B cell (primary cell): ENCODE results near the gene RNF167. TPM values are rescaled to one million over a fixed set of nuclear protein-coding genes. Genes with fewer than 3 reads are reported as not detected.

Experiments used
- ATAC-seq: fragments of 200-7000 bp; cut with Tn5 transposase; one replicate; pipeline ENCODE4 v1.10.0; 2021; ENCODE audit warnings: low read depth, mild to moderate bottlenecking, moderate number of reproducible peaks, moderate library complexity
- CTCF ChIA-PET: fragments of 350-600 bp; sonication (Branson Sonifier 250); formaldehyde crosslinking; loops from one replicate; lab custom pipeline; 2021; ENCODE audit warnings: antibody characterized with exemption, inconsistent platforms; lab: Charles Lee
- POLR2A ChIA-PET: fragments of 350-600 bp; sonication (Branson Sonifier 250); formaldehyde crosslinking; loops from one replicate; lab custom pipeline; 2021; ENCODE audit warnings: antibody characterized with exemption; lab: Charles Lee
- DNase-seq: peaks from one replicate; pipeline ENCODE4 v3.0.0; 2013
- H2AFZ ChIP-seq: 2 replicates; pipeline ENCODE4 v1.6.1; 2012; ENCODE audit warnings: mild to moderate bottlenecking, low read depth, low read length; ENCODE audit not compliant: insufficient read depth, poor library complexity, severe bottlenecking
- H3K27ac ChIP-seq, 2 donors: 1 replicate in 1 of 2; 2 replicates in 1 of 2; pipeline ENCODE4 v1.5.1; 2012 to 2013; ENCODE audit warnings: low read length in 2 of 2, mild to moderate bottlenecking in 2 of 2, moderate library complexity in 1 of 2
- H3K27me3 ChIP-seq, 4 experiments: fragments of 200-600 bp in 1 of 4; sonication (generic) in 1 of 4; replicated peaks in 1 of 4; 1 replicate in 2 of 4; 2 replicates in 2 of 4; pipeline versions ENCODE4 v1.6.1 to v1.7.0; 2013 to 2016; ENCODE audit warnings: low read length in 3 of 4, mild to moderate bottlenecking in 2 of 4, mixed read lengths in 1 of 4, moderate library complexity in 1 of 4; ENCODE audit not compliant: insufficient read depth in 4 of 4, control insufficient read depth in 3 of 4; ENCODE audit errors: control extremely low read depth in 1 of 4
- H3K36me3 ChIP-seq, 2 experiments: replicated peaks in 1 of 2; 1 replicate in 1 of 2; 2 replicates in 1 of 2; pipeline versions ENCODE4 v1.6.1 to v1.7.1; 2013; ENCODE audit warnings: low read length in 1 of 2; ENCODE audit not compliant: insufficient read depth in 2 of 2, control insufficient read depth in 1 of 2; ENCODE audit errors: control extremely low read depth in 1 of 2, extremely low read depth in 1 of 2
- H3K4me1 ChIP-seq, 2 donors: fragments of 200-600 bp in 1 of 2; sonication (generic) in 1 of 2; 1 replicate in 1 of 2; 2 replicates in 1 of 2; pipeline versions ENCODE4 v1.5.1 to v1.6.1; 2013 to 2017; ENCODE audit warnings: low read length in 2 of 2; ENCODE audit not compliant: control insufficient read depth in 2 of 2, insufficient read depth in 2 of 2
- H3K4me2 ChIP-seq: replicated peaks from 2 replicates; pipeline ENCODE3; 2012; ENCODE audit warnings: mild to moderate bottlenecking, low read depth, low read length; ENCODE audit not compliant: poor library complexity, severe bottlenecking
- H3K4me3 ChIP-seq, 5 experiments: fragments of 200-600 bp in 1 of 5; sonication (generic) in 1 of 5; 1 replicate in 3 of 5; 2 replicates in 2 of 5; pipeline versions ENCODE4 v1.5.1 to v1.7.0; 2011 to 2016; ENCODE audit warnings: low read length in 4 of 5, mild to moderate bottlenecking in 4 of 5, low read depth in 2 of 5, control low read depth in 1 of 5, moderate library complexity in 1 of 5; ENCODE audit not compliant: insufficient read depth in 1 of 5; ENCODE audit errors: control extremely low read depth in 1 of 5, extremely low read depth in 1 of 5
- H3K79me2 ChIP-seq: fragments of 200-600 bp; sonication (generic); one replicate; pipeline ENCODE4 v1.6.0; 2016; ENCODE audit warnings: low read length; ENCODE audit not compliant: control insufficient read depth, insufficient read depth
- H3K9ac ChIP-seq: fragments of 200-600 bp; sonication (generic); 2 replicates; pipeline ENCODE4 v1.6.1; 2017; ENCODE audit warnings: mild to moderate bottlenecking, low read length, moderate library complexity
- H3K9me3 ChIP-seq, 3 donors: one replicate each; pipeline versions ENCODE4 v1.6.1 to v1.7.1; 2013; ENCODE audit warnings: low read length in 2 of 3; ENCODE audit not compliant: control insufficient read depth in 2 of 3, insufficient read depth in 1 of 3; ENCODE audit errors: control extremely low read depth in 1 of 3
- H4K20me1 ChIP-seq: 2 replicates; pipeline ENCODE4 v1.6.0; 2012; ENCODE audit warnings: mild to moderate bottlenecking, low read length; ENCODE audit not compliant: insufficient read depth, control insufficient read depth, poor library complexity, severe bottlenecking
- H3K27ac Mint-ChIP-seq: one replicate; pipeline ENCODE4 v1.8.0; 2021; ENCODE audit warnings: mixed read lengths
- H3K27me3 Mint-ChIP-seq: one replicate; pipeline ENCODE4 v1.8.0; 2021; ENCODE audit warnings: mixed read lengths
- H3K4me1 Mint-ChIP-seq: one replicate; pipeline ENCODE4 v1.8.0; 2021; ENCODE audit warnings: mixed read lengths
- H3K4me3 Mint-ChIP-seq: one replicate; pipeline ENCODE4 v1.8.0; 2021; ENCODE audit warnings: mixed read lengths
- H3K9me3 Mint-ChIP-seq: one replicate; pipeline ENCODE4 v1.8.0; 2022; ENCODE audit warnings: mixed read lengths; ENCODE audit not compliant: insufficient read depth
- EZH2 ChIP-seq: IDR thresholded peaks from 2 replicates; pipeline ENCODE4 v1.6.1; 2012; ENCODE audit warnings: borderline replicate concordance, low read depth, mild to moderate bottlenecking, moderate library complexity, low read length; ENCODE audit not compliant: insufficient read depth, poor library complexity, severe bottlenecking
- WGBS: methylation state at CpG from one replicate; pipeline ENCODE4 v1.1.5; 2013; ENCODE audit warnings: missing lambda C conversion rate; ENCODE audit not compliant: insufficient coverage; 5-methylcytosine and 5-hydroxymethylcytosine counted together
- intact Hi-C: fragments of 100-400 bp; cut with micrococcal nuclease; formaldehyde crosslinking; loops from one replicate; pipeline ENCODE4 v1.10.0; 2022
- polyA plus RNA-seq: library from polyadenylated mRNA; depleted of rRNA; stranded (reverse); fragments of >200 nt; gene quantifications from 2 replicates; pipeline ENCODE4 v1.2.3, GENCODE V29; 2012
- total RNA-seq, 2 donors: library from RNA; stranded (reverse); fragments of 120-200 nt in 1 of 2; gene quantifications; 1 replicate in 1 of 2; 2 replicates in 1 of 2; pipeline versions ENCODE4 v1.2.3 to v1.2.4, GENCODE V29; 2013 to 2022
- TF ChIP-seq, protein P1 (sequence below): fragments of 200-600 bp; IDR thresholded peaks from one replicate; pipeline ENCODE4 v1.8.0; 2022; ENCODE audit warnings: antibody characterized with exemption, mild to moderate bottlenecking

Gene RNF167
- total and polyA plus RNA-seq, 2 donors (not counting 1 experiment from before 2014, with no cell fraction given) = 143 to 186 TPM

- ChIA-PET CTCF (interaction anchor here (1.0 kb wide), 1 partner anchor 10 kb away, joined by 3 read pairs; the partner anchor contains the start of gene CHRNE), POLR2A (no interaction called here)
- Mint-ChIP-seq H3K4me1 (peaks cover 4% of the 10 kb centered on the region), H3K4me3 (no peak overlapping the region), H3K27me3 (no peaks in the 10 kb centered on the region), H3K27ac (no peak overlapping the region), H3K9me3 (no peaks in the 10 kb centered on the region)
- H3K79me2 ChIP-seq = no peaks in the 10 kb centered on the region
- ATAC-seq = no peak
- no peak overlapping the region for H3K4me3 ChIP-seq
- H2AFZ ChIP-seq = no peak overlapping the region
- no peak overlapping the region for H3K4me2 ChIP-seq
- intact Hi-C loops = no loop called here
- TF ChIP-seq EZH2 = no peak
- TF ChIP-seq, protein P1, sequence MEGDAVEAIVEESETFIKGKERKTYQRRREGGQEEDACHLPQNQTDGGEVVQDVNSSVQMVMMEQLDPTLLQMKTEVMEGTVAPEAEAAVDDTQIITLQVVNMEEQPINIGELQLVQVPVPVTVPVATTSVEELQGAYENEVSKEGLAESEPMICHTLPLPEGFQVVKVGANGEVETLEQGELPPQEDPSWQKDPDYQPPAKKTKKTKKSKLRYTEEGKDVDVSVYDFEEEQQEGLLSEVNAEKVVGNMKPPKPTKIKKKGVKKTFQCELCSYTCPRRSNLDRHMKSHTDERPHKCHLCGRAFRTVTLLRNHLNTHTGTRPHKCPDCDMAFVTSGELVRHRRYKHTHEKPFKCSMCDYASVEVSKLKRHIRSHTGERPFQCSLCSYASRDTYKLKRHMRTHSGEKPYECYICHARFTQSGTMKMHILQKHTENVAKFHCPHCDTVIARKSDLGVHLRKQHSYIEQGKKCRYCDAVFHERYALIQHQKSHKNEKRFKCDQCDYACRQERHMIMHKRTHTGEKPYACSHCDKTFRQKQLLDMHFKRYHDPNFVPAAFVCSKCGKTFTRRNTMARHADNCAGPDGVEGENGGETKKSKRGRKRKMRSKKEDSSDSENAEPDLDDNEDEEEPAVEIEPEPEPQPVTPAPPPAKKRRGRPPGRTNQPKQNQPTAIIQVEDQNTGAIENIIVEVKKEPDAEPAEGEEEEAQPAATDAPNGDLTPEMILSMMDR = no peak
- no peak for DNase-seq
- WGBS = 92% methylated on average over 14 of the region's 23 CpGs
- peaks cover 0 to 3% of the 10 kb centered on the region in 2 donors for H3K4me1 ChIP-seq
- H3K27me3 ChIP-seq = no peaks in the 10 kb centered on the region
- no peaks in the 10 kb centered on the region for H3K9me3 ChIP-seq
- no peak overlapping the region for H3K9ac ChIP-seq
- no peak overlapping the region for H3K27ac ChIP-seq
- H4K20me1 ChIP-seq = peaks cover 21% of the 10 kb centered on the region
- H3K36me3 ChIP-seq = peaks cover 0 to 71% of the 10 kb centered on the region in 2 experiments
Measured at GRCh38 chr17:4892499-4893221, 47.4 kb upstream of the RNF167 start.

DNA sequence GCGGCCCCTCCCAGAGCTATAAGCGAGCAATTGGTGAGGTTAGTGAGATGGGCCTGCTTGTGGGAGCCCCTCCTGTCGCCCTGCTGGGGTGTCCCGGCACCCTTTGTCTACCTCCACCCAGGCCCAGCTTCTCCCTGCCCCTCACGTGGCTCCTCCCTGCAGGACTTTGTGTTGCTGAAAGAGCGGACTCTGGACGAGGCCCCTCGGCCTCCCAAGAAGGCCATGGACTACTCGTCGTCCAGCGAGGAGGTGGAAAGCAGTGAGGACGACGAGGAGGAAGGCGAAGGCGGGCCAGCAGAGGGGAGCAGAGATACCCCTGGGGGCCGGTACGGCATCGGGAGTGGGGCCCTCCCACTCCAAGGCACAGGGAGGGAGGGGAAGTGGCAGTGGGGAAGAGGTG, 46.8 kb upstream of the RNF167 start:
- POLR2A ChIA-PET = no interaction called here
- DNase-seq (no peak), ATAC-seq (no peak)
- Mint-ChIP-seq H3K27me3 (no peaks in the 10 kb centered on the region), H3K4me1 (peaks cover 7% of the 10 kb centered on the region), H3K9me3 (no peaks in the 10 kb centered on the region), H3K4me3 (no peak overlapping the region), H3K27ac (no peak overlapping the region)
- Histone ChIP-seq H4K20me1 (peaks cover 21% of the 10 kb centered on the region), H3K79me2 (no peaks in the 10 kb centered on the region), H3K27ac (no peak overlapping the region), H3K4me3 (no peak overlapping the region), H3K27me3 (peaks cover 0 to 2% (median under 1%) of the 10 kb centered on the region in 4 experiments), H3K9ac (no peak overlapping the region), H3K4me2 (no peak overlapping the region), H3K36me3 (peaks cover 0 to 69% of the 10 kb centered on the region in 2 experiments), H3K4me1 (peaks cover under 1 to 4% of the 10 kb centered on the region in 2 donors), H2AFZ (no peak overlapping the region), H3K9me3 (no peaks in the 10 kb centered on the region)
- 95% methylated on average over 16 of the region's 18 CpGs for WGBS
- intact Hi-C loops = no loop called here
- TF ChIP-seq, protein P1 = no peak
- no peak for TF ChIP-seq EZH2
- CTCF ChIA-PET = no interaction called here
